Activated gamma-delta T cell (primary cell): ENCODE results near the gene FKBP5.
"Not testable (repeated sequence)": the region's sequence is repeated elsewhere in the genome, so short reads cannot be mapped to it uniquely, and the experiment has no call there.

Experiments
- DNase-seq: peaks from one replicate; lab custom pipeline; 2025; lab: John Stamatoyannopoulos, UW

Gene FKBP5

DNA sequence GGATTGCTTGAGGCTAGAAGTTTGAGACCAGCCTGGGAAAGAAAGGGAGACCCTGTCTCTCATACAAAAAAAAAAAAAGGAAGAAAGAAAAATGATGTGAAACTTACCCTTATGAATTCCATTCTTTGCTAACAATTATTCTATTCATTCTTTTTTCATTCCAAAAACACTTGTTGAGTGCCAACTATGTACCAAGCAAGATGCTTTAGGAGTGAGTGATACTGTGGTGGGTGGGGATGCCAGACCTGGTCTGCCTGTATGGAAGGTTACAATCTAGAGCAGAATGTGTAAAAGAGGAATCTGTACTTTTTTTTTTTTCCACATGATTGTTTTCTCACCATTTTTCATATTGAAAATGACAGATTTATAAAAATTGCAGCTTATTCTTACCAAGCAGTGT, 102.2 kb downstream of the FKBP5 start:
- no peak for DNase-seq

DNA sequence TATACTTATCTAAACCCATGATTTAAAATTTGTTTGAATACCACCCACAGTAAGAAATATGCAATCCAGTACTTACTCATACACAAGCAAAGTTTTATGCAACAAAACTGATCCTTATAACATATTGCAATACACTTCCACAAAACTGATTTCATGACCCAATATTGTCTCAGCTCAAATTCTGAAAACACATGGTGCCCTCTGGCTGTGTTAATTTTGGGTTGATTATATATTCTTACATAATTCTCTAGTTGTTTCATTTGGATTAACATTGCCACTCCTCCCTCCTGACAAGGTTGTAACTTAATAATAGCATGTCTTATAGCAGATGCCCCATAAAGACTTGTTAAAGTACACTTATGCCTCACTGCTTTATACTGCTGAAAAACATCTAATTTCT, 103.1 kb downstream of the FKBP5 start:
- DNase-seq: no peak

GRCh38 chr6:35583893-35584688, 104.6 kb downstream of the FKBP5 start:
- no peak for DNase-seq

DNA sequence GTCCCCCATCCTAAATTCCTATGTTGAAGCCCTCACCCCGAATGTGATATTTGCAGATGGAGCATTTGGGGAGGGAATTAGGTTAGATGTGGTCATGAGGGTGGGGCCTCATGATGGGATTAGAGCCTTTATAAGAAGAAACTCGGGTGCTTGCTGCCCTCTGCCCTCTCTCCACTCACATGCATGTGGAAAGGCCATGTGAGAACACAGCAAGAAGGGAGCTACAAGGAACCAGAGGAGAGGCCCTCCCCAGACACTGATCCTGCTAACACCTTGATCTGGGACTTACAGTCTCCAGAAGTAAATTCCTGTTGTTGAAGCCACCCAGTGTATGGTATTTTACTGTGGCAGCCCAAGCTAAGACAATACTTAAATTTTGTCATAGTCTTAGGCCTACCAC, 106.4 kb downstream of the FKBP5 start:
- no peak for DNase-seq

- DNase-seq: no peak
These were observed 107.1 kb downstream of the FKBP5 start for GRCh38 chr6:35581633-35582032.

DNA sequence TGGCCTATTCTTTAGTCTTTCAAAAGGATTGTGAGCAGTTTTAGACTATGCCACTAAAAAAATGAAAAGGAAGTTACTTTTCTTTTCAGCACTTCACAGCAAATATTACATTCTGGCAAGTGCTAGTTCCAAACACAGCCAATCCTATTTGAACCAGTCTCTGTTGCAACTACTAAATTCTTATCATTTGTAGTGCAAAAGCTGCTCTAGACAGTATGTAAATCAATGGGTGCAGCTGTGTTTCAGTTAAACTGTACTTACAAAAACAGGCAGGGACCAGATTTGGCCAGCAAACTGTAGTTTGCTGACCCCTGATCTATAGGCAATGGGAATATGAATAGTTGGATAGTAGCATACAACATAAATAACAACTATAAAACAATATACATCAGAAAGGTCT, 107.9 kb downstream of the FKBP5 start:
- DNase-seq: no peak

GRCh38 chr6:35576682-35577081, 112.0 kb downstream of the FKBP5 start:
- DNase-seq: no peak

DNA sequence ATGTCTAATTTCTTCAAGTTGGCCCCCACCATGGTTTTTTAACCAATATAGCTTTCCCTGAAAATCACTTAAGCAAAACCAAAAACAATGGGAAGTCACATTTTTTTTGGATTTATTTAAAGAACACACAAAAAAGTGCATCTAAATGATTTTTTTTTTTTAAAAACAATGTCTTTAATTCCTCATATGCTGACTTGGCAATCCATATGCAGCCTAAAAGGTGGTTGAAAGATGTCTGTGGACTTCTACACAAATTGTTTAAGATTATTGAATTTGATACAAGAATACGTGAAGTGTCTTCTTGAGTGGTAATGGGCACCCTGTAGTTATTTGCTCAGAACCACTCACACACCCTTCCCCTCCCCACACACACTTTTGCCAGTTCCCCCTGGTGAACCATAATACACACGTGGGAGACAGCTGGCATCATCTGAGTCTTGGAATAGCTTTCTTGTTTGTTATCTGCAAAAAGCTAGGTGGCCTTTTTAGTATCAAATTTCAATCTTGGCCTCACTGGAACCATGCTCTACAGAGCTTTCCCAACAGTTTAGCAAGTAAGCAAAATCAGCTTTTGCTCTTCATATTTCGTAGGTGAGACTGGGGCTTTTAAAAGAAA, 115.1 kb downstream of the FKBP5 start:
- no peak for DNase-seq

- not testable (repeated sequence) for DNase-seq
These were observed 117.8 kb downstream of the FKBP5 start for GRCh38 chr6:35570885-35571330.

DNA sequence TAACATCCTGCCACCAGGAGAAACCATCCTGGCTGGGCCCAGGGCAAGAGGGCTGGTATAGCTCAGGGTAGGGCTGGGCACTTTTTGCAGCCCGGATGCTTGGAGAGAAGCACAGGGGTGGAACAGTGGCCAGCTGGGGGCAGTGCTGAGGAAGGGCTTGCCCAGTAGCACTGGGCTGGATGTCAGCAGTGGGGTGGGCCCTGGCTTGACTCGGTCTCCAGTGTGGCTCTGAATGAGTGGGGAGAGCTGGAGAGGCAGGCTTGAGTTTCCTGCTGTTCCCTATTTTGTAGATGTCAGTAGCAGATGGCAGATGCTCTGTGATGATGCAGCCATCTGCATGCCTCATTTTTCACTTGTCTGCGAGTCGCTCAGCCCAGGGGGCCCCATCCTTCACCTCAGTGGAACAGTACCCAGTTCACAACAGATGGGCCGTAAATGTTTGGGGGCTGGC, 119.7 kb downstream of the FKBP5 start:
- DNase-seq: no peak

DNA sequence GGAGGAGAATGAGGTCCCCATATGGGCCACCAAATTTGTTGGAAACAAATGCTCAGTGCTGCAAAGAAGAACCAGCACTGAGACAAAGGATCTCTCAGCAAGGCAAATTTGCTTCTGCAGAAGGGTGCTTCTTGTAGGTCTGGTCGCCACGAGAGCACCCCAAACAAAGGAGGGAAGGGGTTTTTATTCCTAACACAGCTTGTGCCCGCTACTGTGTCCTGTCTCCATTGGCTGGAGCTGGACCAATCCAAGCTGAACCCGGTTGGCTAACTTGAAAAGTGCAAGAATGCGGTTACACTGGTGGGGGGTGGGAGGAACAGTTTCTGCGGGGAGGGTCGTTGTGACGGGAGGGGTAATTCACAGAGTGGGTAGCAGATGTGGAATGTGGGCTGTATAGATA, 121.9 kb downstream of the FKBP5 start:
- DNase-seq: no peak

DNA sequence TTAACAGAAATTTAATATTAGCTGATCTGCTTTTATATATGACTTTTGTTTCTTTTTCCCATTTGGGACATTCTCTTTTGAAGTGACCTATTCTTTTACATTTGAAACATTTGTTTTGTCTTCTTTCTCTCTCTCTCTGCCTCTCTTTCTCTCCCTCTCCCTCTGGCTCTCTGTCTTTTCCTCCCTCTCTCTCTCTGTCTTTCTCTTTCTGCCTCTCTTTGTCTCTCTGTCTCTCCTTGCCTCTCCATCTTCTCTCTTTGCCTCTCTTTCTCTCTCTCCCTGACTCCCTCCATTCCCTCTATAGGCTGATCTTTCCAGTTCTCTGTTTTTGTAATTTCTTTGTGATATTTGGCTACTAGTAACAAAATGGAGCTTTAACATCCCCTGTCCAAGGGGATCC, 124.0 kb downstream of the FKBP5 start:
- no peak for DNase-seq

DNA sequence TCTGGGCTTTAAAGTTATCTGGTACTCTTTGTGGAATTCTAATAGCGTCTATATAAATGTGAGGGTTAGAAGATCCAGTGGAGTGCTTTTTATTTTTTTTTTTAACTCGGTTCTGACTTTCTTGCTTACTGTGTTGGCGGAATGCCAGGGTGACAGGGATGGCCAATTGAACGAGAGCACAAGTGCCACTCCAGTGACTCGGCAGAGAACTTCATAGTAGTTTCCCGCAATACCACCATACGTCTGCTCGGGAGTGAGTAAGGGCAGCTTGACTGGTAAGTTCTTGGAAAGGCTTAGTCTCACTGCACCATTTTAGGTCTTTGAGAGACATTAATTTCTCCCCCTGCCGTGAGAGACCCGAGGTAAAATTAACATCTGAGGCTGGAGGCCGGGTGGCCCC, 126.7 kb downstream of the FKBP5 start:
- no peak for DNase-seq

DNA sequence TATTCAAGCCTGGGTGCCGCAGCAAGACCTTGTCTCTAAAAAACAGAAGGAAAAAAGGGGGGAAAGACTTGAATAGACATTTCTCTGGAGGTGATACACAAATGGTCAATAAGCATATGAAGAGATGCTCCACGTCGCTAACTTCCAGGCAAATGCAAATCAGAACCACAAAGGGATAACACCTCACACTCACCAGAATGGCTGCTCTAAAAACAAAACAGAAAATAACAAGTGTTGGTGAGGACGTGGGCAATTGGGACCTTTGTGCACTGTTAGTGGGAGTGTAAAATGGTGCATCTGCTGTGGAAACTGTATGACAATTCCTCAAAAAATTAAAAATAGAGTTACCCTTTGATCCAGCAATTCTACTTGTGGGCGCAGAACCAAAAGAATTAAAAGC, 127.6 kb downstream of the FKBP5 start:
- no peak for DNase-seq

GRCh38 chr6:35558571-35558970, 130.1 kb downstream of the FKBP5 start:
- DNase-seq: no peak

DNA sequence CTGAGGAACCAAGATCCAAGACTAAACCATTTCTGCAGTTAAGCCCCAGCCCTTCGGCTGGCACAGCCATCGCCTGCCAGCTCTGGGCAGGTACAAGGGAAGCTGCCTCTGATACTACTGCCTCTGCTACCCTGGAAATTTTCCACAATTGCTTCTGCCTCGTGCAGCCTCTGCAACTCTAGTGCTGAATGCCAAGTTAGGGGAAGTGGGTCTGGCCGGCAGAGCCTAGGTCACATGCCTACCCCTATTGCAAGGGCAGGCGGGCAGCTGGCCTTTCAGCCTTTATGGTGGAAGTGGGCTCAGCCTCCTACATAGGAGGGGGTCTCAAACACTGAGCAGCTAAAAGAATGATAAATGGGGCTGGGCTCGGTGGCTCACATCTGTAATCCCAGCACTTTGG, 131.5 kb downstream of the FKBP5 start:
- DNase-seq: no peak

DNA sequence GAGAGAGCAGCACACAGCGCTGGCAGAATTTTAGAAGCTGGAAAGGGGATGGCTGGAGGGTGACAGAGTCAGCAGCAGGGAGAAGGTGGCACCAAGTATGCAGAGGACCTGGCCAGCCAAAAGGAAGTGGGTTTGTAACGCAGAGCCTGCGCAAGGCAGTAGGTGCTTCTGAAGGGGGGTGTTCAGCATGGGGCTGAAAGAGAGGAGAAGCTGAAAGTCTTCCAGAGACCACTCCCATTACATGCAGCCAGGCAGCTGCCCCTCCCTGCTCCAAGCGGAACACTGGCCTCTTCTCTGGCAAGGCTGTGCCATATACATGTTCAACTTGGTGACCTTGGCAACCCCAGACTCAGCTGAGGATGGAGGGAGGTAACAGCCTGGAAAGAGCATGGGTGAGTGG, 133.9 kb downstream of the FKBP5 start:
- no peak for DNase-seq

DNA sequence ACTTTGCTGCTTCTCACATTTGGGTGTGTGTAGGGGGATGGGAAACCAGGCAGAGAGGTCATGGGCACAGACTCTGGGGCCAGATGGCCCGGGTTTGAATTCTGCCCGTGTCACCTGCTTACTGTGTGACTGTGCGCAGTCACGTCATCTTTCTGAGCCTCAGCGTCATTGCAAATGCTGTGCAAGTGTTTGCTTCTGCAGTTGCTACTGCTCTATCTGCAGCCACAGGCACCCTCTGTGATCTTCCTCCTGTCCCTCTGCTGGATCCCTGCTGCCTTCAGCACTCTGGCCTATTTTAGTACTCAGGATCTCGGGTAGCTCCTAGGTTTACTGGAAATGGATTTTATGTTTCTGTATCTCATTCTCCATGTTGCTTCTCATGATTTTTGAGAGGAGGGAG, 135.4 kb downstream of the FKBP5 start:
- no peak for DNase-seq

- no peak for DNase-seq
These were observed 136.3 kb downstream of the FKBP5 start for GRCh38 chr6:35552285-35552917.

DNA sequence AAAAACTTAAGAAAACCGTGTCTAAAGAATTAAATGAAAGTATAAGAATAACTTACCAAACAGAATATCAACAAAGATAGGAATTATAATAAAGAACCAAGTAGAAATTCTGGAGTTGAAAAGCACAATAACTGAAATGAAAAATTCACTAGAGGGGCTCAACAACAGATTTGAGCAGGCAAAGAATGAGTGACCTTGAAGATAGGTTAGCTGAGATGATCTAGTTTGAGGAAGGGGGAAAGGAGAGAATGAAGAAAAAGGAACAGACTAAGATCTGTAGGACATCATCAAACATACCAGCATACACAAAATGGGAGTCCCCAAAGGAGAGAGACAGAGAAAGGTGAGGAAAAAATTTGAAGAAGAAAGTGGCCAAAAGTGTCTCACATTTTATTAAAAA, 138.3 kb downstream of the FKBP5 start:
- no peak for DNase-seq

DNA sequence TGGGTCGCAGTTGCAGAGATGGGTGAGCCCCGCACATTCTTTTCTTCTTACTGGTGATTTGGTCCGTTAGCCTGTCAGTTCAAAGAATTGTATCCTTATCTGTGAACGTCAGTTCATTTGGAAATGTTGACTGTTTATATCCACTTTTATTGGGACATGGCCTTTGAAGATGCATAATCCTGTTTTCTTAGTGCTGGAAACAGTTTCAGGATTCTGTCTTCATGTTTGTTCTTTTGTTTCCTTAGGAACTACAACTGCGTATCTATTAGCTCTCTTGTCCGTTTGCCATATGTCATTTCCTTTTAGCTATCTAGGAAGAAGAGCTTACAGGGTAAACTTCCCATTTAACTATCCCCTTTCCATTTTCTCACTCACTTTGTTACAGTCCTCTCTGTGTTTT, 141.0 kb downstream of the FKBP5 start:
- no peak for DNase-seq

DNA sequence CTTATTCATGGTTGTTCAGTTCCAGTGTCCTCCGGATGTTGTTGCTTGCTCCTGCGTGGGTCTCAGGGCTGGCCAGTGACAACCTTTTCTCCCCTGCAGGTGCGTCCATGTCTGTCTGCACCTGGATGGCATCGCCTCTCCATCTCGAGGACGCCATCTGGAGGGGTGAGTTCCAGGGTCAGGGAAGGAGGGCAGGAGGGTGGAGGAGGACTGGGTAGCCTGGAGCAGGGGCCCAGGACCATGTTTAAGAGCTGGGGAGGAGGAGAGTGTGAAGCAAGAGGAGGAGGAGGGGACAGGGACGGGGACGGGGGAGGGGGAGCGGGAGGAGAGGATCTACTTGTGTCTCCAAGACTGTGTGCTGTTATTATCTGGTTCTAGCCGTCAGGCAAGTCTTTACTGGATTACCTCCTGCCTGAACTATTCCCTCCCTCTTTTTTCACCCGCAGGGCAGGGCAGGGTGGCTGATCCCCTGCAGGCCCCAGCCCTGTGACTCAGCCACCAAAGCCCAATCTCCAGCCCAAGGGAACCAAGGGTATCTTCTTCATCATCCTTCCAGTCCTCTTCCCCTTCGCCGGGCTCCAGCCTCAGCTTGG, 143.8 kb downstream of the FKBP5 start:
- DNase-seq: no peak
